PFSK-1 (cell line): ENCODE results near the gene VAV3.

Experiments
- FOXP2 ChIP-seq: optimal IDR thresholded peaks from 2 replicates; pipeline ENCODE3; 2011; ENCODE audit warnings: borderline replicate concordance, control low read depth, inconsistent platforms; ENCODE audit not compliant: insufficient read depth; ENCODE audit errors: extremely low read length, extremely low read depth
- POLR2AphosphoS5 ChIP-seq: IDR thresholded peaks from 2 replicates; pipeline ENCODE4 v1.6.1; 2012; ENCODE audit warnings: low read depth, mild to moderate bottlenecking, control low read depth, low read length, moderate library complexity
- SIN3A ChIP-seq: IDR thresholded peaks from 2 replicates; pipeline ENCODE4 v1.6.1; 2012; ENCODE audit warnings: mild to moderate bottlenecking, low read length, moderate library complexity, borderline replicate concordance; ENCODE audit not compliant: insufficient read depth
- TAF1 ChIP-seq: IDR thresholded peaks from 2 replicates; pipeline ENCODE4 v1.6.1; 2012; ENCODE audit warnings: low read length, control low read depth, borderline replicate concordance; ENCODE audit not compliant: insufficient read depth
- TF ChIP-seq, protein P1 (sequence below), 2 experiments: IDR thresholded peaks; 2 replicates each; pipeline versions ENCODE4 v1.6.1 to v1.8.0; 2011 to 2012; ENCODE audit warnings: low read depth in 2 of 2, low read length in 2 of 2, control low read depth in 1 of 2, inconsistent platforms in 1 of 2, mild to moderate bottlenecking in 1 of 2, moderate library complexity in 1 of 2; ENCODE audit not compliant: insufficient read depth in 1 of 2

The VAV3 gene

DNA sequence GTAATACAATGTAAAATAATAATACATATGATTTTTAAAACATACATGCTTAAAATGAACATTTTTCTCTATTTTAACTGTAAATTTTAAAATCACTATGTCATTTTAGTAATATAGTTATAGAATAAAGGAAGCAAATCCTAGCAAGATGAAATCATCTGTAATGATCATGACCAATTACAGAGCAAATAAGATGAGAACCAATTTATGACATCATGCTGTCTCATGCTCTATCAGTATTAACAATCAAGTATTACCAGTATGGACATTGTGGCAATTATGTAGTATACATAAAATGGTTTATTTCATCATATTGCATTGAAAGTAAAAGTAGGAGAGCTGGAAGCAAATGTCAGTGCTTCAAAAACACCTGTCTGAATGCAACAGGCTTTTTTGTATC is 255.0 kb downstream of the VAV3 start:
- TF ChIP-seq FOXP2 (no peak), POLR2AphosphoS5 (no peak), TAF1 (no peak), SIN3A (no peak)
- TF ChIP-seq, protein P1, sequence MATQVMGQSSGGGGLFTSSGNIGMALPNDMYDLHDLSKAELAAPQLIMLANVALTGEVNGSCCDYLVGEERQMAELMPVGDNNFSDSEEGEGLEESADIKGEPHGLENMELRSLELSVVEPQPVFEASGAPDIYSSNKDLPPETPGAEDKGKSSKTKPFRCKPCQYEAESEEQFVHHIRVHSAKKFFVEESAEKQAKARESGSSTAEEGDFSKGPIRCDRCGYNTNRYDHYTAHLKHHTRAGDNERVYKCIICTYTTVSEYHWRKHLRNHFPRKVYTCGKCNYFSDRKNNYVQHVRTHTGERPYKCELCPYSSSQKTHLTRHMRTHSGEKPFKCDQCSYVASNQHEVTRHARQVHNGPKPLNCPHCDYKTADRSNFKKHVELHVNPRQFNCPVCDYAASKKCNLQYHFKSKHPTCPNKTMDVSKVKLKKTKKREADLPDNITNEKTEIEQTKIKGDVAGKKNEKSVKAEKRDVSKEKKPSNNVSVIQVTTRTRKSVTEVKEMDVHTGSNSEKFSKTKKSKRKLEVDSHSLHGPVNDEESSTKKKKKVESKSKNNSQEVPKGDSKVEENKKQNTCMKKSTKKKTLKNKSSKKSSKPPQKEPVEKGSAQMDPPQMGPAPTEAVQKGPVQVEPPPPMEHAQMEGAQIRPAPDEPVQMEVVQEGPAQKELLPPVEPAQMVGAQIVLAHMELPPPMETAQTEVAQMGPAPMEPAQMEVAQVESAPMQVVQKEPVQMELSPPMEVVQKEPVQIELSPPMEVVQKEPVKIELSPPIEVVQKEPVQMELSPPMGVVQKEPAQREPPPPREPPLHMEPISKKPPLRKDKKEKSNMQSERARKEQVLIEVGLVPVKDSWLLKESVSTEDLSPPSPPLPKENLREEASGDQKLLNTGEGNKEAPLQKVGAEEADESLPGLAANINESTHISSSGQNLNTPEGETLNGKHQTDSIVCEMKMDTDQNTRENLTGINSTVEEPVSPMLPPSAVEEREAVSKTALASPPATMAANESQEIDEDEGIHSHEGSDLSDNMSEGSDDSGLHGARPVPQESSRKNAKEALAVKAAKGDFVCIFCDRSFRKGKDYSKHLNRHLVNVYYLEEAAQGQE (IDR thresholded peaks at IDR 0.05; ENCODE audit: insufficient read depth in 1 of 2, low read depth in 2 of 2, low read length in 2 of 2), result no peak

GRCh38 chr1:107707111-107707510 is 257.9 kb downstream of the VAV3 start:
- TF ChIP-seq, protein P1 (IDR thresholded peaks at IDR 0.05; ENCODE audit: insufficient read depth in 1 of 2, low read depth in 2 of 2, low read length in 2 of 2), result no peak
- no peak for TF ChIP-seq FOXP2
- no peak for TF ChIP-seq POLR2AphosphoS5
- TF ChIP-seq TAF1, result no peak
- no peak for TF ChIP-seq SIN3A

GRCh38 chr1:107706182-107706581 is 258.8 kb downstream of the VAV3 start:
- TF ChIP-seq TAF1 (no peak), FOXP2 (no peak), SIN3A (no peak), POLR2AphosphoS5 (no peak)
- TF ChIP-seq, protein P1 (IDR thresholded peaks at IDR 0.05; ENCODE audit: insufficient read depth in 1 of 2, low read depth in 2 of 2, low read length in 2 of 2), result no peak

DNA sequence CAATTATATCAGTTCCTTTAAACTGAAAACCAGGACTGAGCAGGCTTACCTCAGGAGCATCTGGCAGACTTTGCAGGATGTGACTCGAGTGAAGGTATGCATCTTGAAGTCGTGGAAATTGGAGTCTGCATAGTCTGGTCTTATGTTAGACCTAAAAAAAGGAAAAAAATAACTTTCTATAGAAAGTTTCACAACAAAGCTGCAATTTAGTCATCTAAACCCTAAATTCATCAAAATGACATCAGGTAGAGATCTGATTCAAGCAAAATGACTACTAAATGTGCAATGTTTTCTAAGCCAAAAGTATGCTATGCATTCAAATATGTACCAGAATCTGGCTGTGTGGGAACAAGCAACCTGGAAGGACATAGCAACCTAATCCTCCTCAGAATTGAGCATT is 260.1 kb downstream of the VAV3 start:
- TF ChIP-seq, protein P1 (IDR thresholded peaks at IDR 0.05; ENCODE audit: insufficient read depth in 1 of 2, low read depth in 2 of 2, low read length in 2 of 2), result no peak
- TF ChIP-seq SIN3A (no peak), TAF1 (no peak), POLR2AphosphoS5 (no peak), FOXP2 (no peak)

DNA sequence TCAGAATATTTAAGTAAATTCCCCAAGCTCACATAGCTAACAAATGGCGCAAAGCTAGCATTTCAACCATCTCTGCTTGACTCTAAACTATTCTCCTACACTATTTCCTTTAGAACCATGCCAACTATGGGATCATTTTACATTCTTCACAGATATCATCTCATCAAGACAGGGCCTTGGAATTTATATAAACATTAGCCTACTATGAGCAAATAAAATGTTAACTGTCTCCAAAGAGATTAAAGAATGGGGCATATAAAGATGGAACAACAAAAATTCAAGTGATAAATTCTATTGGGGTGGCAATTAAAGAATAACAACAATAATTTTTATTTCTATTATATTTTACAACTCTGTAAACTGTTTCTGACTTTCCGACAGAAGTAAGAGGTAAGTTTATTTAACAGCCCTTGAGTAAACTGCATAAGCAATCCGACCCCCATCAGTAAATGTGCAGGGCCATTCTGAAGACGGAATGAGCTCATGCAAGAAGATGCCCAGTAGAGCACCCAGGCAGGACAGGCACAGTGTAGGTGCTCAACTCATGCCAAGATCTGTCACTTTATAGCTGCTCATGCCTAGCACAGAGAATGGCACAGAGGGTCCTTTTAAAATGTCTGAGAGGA is 261.9 kb downstream of the VAV3 start:
- no peak for TF ChIP-seq POLR2AphosphoS5
- TF ChIP-seq, protein P1 (IDR thresholded peaks at IDR 0.05; ENCODE audit: insufficient read depth in 1 of 2, low read depth in 2 of 2, low read length in 2 of 2), result no peak
- TF ChIP-seq FOXP2, result no peak
- TF ChIP-seq TAF1, result no peak
- TF ChIP-seq SIN3A, result no peak
